Measurements from ENCODE around the gene THAP10.

Gene THAP10

GRCh38 chr15:70923311-70924080 lies 31.3 kb upstream of the THAP10 start:
- H3K36me3 ChIP-seq (ENCODE audit: insufficient read depth, low read length), result no peaks in the 10 kb centered on the region
- no peak overlapping the region for H2AFZ ChIP-seq (ENCODE audit: low read length)
- H3K4me2 ChIP-seq (ENCODE audit: low read length), result no peak overlapping the region
- no peaks in the 10 kb centered on the region for H3K4me1 ChIP-seq (ENCODE audit: insufficient read depth, low read length, severe bottlenecking)
- H3K9me2 ChIP-seq (ENCODE audit: low read depth, low read length), result no peaks in the 10 kb centered on the region
- H3F3A ChIP-seq (ENCODE audit: insufficient read depth, low read length), result no peaks in the 10 kb centered on the region
- H3K27me3 ChIP-seq (ENCODE audit: insufficient read depth, low read length), result no peaks in the 10 kb centered on the region
- no peaks in the 10 kb centered on the region for H3K79me2 ChIP-seq (ENCODE audit: insufficient read depth, low read length)
- H3K9me3 ChIP-seq (ENCODE audit: low read length), result no peaks in the 10 kb centered on the region
- no peak overlapping the region for H3K4me3 ChIP-seq (ENCODE audit: low read depth, low read length, poor library complexity, severe bottlenecking)
- no peak overlapping the region for H3K9ac ChIP-seq (ENCODE audit: low read length)
- TF ChIP-seq CTCF (IDR thresholded peaks at IDR 0.05; ENCODE audit: low read length) (no peak), EZH2 (IDR thresholded peaks at IDR 0.05; ENCODE audit: borderline replicate concordance, low read length) (no peak)
- no peaks in the 10 kb centered on the region for H4K20me1 ChIP-seq (ENCODE audit: insufficient read depth, low read length)
- no peak overlapping the region for H3K27ac ChIP-seq (ENCODE audit: low read depth, low read length, poor library complexity, severe bottlenecking)

- H3K4me1 ChIP-seq (ENCODE audit: insufficient read depth, low read length, severe bottlenecking), result no peaks in the 10 kb centered on the region
- no peak overlapping the region for H2AFZ ChIP-seq (ENCODE audit: low read length)
- no peaks in the 10 kb centered on the region for H3K79me2 ChIP-seq (ENCODE audit: insufficient read depth, low read length)
- H3K9ac ChIP-seq (ENCODE audit: low read length), result no peak overlapping the region
- no peak overlapping the region for H3K4me3 ChIP-seq (ENCODE audit: low read depth, low read length, poor library complexity, severe bottlenecking)
- no peaks in the 10 kb centered on the region for H4K20me1 ChIP-seq (ENCODE audit: insufficient read depth, low read length)
- no peaks in the 10 kb centered on the region for H3K9me3 ChIP-seq (ENCODE audit: low read length)
- no peaks in the 10 kb centered on the region for H3K27me3 ChIP-seq (ENCODE audit: insufficient read depth, low read length)
- no peak for TF ChIP-seq EZH2 (IDR thresholded peaks at IDR 0.05; ENCODE audit: borderline replicate concordance, low read length)
- TF ChIP-seq CTCF (IDR thresholded peaks at IDR 0.05; ENCODE audit: low read length), result no peak
- no peaks in the 10 kb centered on the region for H3K36me3 ChIP-seq (ENCODE audit: insufficient read depth, low read length)
- H3K27ac ChIP-seq (ENCODE audit: low read depth, low read length, poor library complexity, severe bottlenecking), result no peak overlapping the region
- no peaks in the 10 kb centered on the region for H3K9me2 ChIP-seq (ENCODE audit: low read depth, low read length)
- H3K4me2 ChIP-seq (ENCODE audit: low read length), result no peak overlapping the region
- H3F3A ChIP-seq (ENCODE audit: insufficient read depth, low read length), result no peaks in the 10 kb centered on the region
Measured at GRCh38 chr15:70922119-70922518, 29.9 kb upstream of the THAP10 start.

GRCh38 chr15:70920981-70921696 lies 28.9 kb upstream of the THAP10 start:
- Histone ChIP-seq H3K79me2 (ENCODE audit: insufficient read depth, low read length) (no peaks in the 10 kb centered on the region), H3K36me3 (ENCODE audit: insufficient read depth, low read length) (no peaks in the 10 kb centered on the region), H2AFZ (ENCODE audit: low read length) (no peak overlapping the region), H3K4me2 (ENCODE audit: low read length) (no peak overlapping the region), H3K9me3 (ENCODE audit: low read length) (no peaks in the 10 kb centered on the region), H3K27ac (ENCODE audit: low read depth, low read length, poor library complexity, severe bottlenecking) (no peak overlapping the region), H3K27me3 (ENCODE audit: insufficient read depth, low read length) (no peaks in the 10 kb centered on the region), H4K20me1 (ENCODE audit: insufficient read depth, low read length) (no peaks in the 10 kb centered on the region), H3K4me1 (ENCODE audit: insufficient read depth, low read length, severe bottlenecking) (no peaks in the 10 kb centered on the region), H3K4me3 (ENCODE audit: low read depth, low read length, poor library complexity, severe bottlenecking) (no peak overlapping the region), H3F3A (ENCODE audit: insufficient read depth, low read length) (no peaks in the 10 kb centered on the region), H3K9ac (ENCODE audit: low read length) (no peak overlapping the region), H3K9me2 (ENCODE audit: low read depth, low read length) (no peaks in the 10 kb centered on the region)
- no peak for TF ChIP-seq EZH2 (IDR thresholded peaks at IDR 0.05; ENCODE audit: borderline replicate concordance, low read length)
- TF ChIP-seq CTCF (IDR thresholded peaks at IDR 0.05; ENCODE audit: low read length), result no peak
